ENCODE data around the gene RNU1-2. TPM values are rescaled to one million over a fixed set of nuclear protein-coding genes. Genes with fewer than 3 reads are reported as not detected.
A peak's percentile ranks its signal among the peaks of the same experiment; 100 is the strongest.
"Not testable (repeated sequence)": the region's sequence is repeated elsewhere in the genome, so short reads cannot be mapped to it uniquely, and the experiment has no call there.

The RNU1-2 gene
- polyA plus RNA-seq, 4 donors = 2.1 TPM; not detected in 3

GRCh38 chr1:16886860-16887605, 8.7 kb upstream of the RNU1-2 start:
- no peak for DNase-seq (ENCODE audit: low read depth in 4 of 4, low spot score in 2 of 4)

- peak in 3 of 4 donors; percentile 41 to 81 (median 61) for DNase-seq (ENCODE audit: low read depth in 4 of 4, low spot score in 2 of 4)
These were observed 6.6 kb upstream of the RNU1-2 start for GRCh38 chr1:16888860-16889816.

GRCh38 chr1:16890539-16891021, 5.2 kb upstream of the RNU1-2 start:
- not testable (repeated sequence) for DNase-seq (ENCODE audit: low read depth in 4 of 4, low spot score in 2 of 4)

GRCh38 chr1:16891057-16891456, 4.7 kb upstream of the RNU1-2 start:
- not testable (repeated sequence) for DNase-seq (ENCODE audit: low read depth in 4 of 4, low spot score in 2 of 4)

GRCh38 chr1:16892978-16893525, 2.7 kb upstream of the RNU1-2 start:
- DNase-seq (ENCODE audit: low read depth in 4 of 4, low spot score in 2 of 4) = not testable (repeated sequence)

- not testable (repeated sequence) for DNase-seq (ENCODE audit: low read depth in 4 of 4, low spot score in 2 of 4)
These were observed 2.0 kb upstream of the RNU1-2 start for GRCh38 chr1:16893796-16894195.

GRCh38 chr1:16894338-16894737, 1.4 kb upstream of the RNU1-2 start:
- not testable (repeated sequence) for DNase-seq (ENCODE audit: low read depth in 4 of 4, low spot score in 2 of 4)

GRCh38 chr1:16895233-16895597, 565 bp upstream of the RNU1-2 start:
- DNase-seq (ENCODE audit: low read depth in 4 of 4, low spot score in 2 of 4) = peak in 1 of 4 donors; percentile 41

GRCh38 chr1:16896316-16897055, 706 bp downstream of the RNU1-2 start:
- peak in 1 of 4 donors; percentile 39 for DNase-seq (ENCODE audit: low read depth in 4 of 4, low spot score in 2 of 4)

GRCh38 chr1:16897653-16898052, 1.9 kb downstream of the RNU1-2 start:
- DNase-seq (ENCODE audit: low read depth in 4 of 4, low spot score in 2 of 4) = not testable (repeated sequence)

GRCh38 chr1:16898298-16898697, 2.5 kb downstream of the RNU1-2 start:
- DNase-seq (ENCODE audit: low read depth in 4 of 4, low spot score in 2 of 4) = not testable (repeated sequence)

GRCh38 chr1:16899020-16899419, 3.2 kb downstream of the RNU1-2 start:
- DNase-seq (ENCODE audit: low read depth in 4 of 4, low spot score in 2 of 4) = not testable (repeated sequence)

GRCh38 chr1:16900751-16901150, 5.0 kb downstream of the RNU1-2 start:
- no peak for DNase-seq (ENCODE audit: low read depth in 4 of 4, low spot score in 2 of 4)

GRCh38 chr1:16901371-16901770, 5.6 kb downstream of the RNU1-2 start:
- DNase-seq (ENCODE audit: low read depth in 4 of 4, low spot score in 2 of 4) = not testable (repeated sequence)

GRCh38 chr1:16903054-16903453, 7.3 kb downstream of the RNU1-2 start:
- DNase-seq (ENCODE audit: low read depth in 4 of 4, low spot score in 2 of 4) = no peak

- no peak for DNase-seq (ENCODE audit: low read depth in 4 of 4, low spot score in 2 of 4)
These were observed 7.6 kb downstream of the RNU1-2 start for GRCh38 chr1:16903458-16903796.

GRCh38 chr1:16904560-16905109, 8.9 kb downstream of the RNU1-2 start:
- peak in 3 of 4 donors; percentile 95 to 100 (median 99) for DNase-seq (ENCODE audit: low read depth in 4 of 4, low spot score in 2 of 4)

GRCh38 chr1:16905110-16905867, 9.5 kb downstream of the RNU1-2 start:
- DNase-seq (ENCODE audit: low read depth in 4 of 4, low spot score in 2 of 4) = peak in 2 of 4 donors; percentile 81 to 94
